WTC11 (cell line): ENCODE results near the gene ALDOA. TPM values are rescaled to one million over a fixed set of nuclear protein-coding genes. Genes with fewer than 3 reads are reported as not detected.

Source experiments
- ATAC-seq: fragments of 200-7000 bp; cut with Tn5 transposase; 2 replicates; pipeline ENCODE4 v1.10.0; 2021; ENCODE audit warnings: mild to moderate bottlenecking, moderate library complexity
- CTCF ChIA-PET: fragments of 300-600 bp; sonication (Branson Sonifier 250); formaldehyde crosslinking; loops from one replicate; lab custom pipeline; 2021; ENCODE audit warnings: antibody characterized with exemption; lab: Charles Lee
- POLR2A ChIA-PET: fragments of 350-600 bp; sonication (Branson Sonifier 250); formaldehyde crosslinking; loops from one replicate; lab custom pipeline; 2021; ENCODE audit warnings: antibody characterized with exemption; lab: Charles Lee
- DNase-seq: peaks from one replicate; pipeline ENCODE4 v3.0.0; 2021; ENCODE audit warnings: low spot score
- H3K27ac Mint-ChIP-seq: 2 replicates; pipeline ENCODE4 v1.8.0; 2021; ENCODE audit warnings: mixed read lengths
- H3K27me3 Mint-ChIP-seq: 2 replicates; pipeline ENCODE4 v1.8.0; 2021; ENCODE audit warnings: low read depth, mild to moderate bottlenecking, moderate library complexity, mixed read lengths
- H3K36me3 Mint-ChIP-seq: 2 replicates; pipeline ENCODE4 v1.8.0; 2021; ENCODE audit warnings: mixed read lengths
- H3K4me1 Mint-ChIP-seq: 2 replicates; pipeline ENCODE4 v1.8.0; 2022; ENCODE audit warnings: mixed read lengths
- H3K4me3 Mint-ChIP-seq: 2 replicates; pipeline ENCODE4 v1.8.0; 2021; ENCODE audit warnings: mild to moderate bottlenecking, moderate library complexity, mixed read lengths
- H3K9me3 Mint-ChIP-seq: 2 replicates; pipeline ENCODE4 v1.8.0; 2021; ENCODE audit warnings: mixed read lengths
- ESRRA ChIP-seq: sonication (generic); formaldehyde crosslinking; IDR thresholded peaks from 2 replicates; pipeline ENCODE4 v1.8.1; 2022; ENCODE audit warnings: mild to moderate bottlenecking, missing genetic modification reagents, borderline replicate concordance
- FOXJ3 ChIP-seq: sonication (generic); formaldehyde crosslinking; IDR thresholded peaks from 2 replicates; pipeline ENCODE4 v1.9.0; 2021; ENCODE audit warnings: missing genetic modification reagents, mild to moderate bottlenecking, borderline replicate concordance
- NFE2L1 ChIP-seq: sonication (generic); formaldehyde crosslinking; IDR thresholded peaks from 2 replicates; pipeline ENCODE4 v1.8.1; 2023; ENCODE audit warnings: missing genetic modification reagents
- RORB ChIP-seq: fragments of 250-450 bp; sonication (Bioruptor Pico); IDR thresholded peaks from 2 replicates; pipeline ENCODE4 v1.9.0; 2021; ENCODE audit warnings: mild to moderate bottlenecking
- SOX15 ChIP-seq: fragments of 250-450 bp; sonication (Bioruptor Pico); IDR thresholded peaks from 2 replicates; pipeline ENCODE4 v1.9.0; 2021; ENCODE audit warnings: mild to moderate bottlenecking
- total RNA-seq: library from RNA; stranded (reverse); gene quantifications from 3 replicates; pipeline ENCODE4 v1.2.3, GENCODE V29; 2021
- TF ChIP-seq, protein P1 (sequence below): sonication (generic); formaldehyde crosslinking; conservative IDR thresholded peaks from 2 replicates; pipeline ENCODE4 v1.8.1; 2023; ENCODE audit warnings: mild to moderate bottlenecking, low read depth, missing genetic modification reagents, moderate library complexity
- TF ChIP-seq, protein P2 (sequence below): fragments of 200-600 bp; IDR thresholded peaks from 2 replicates; pipeline ENCODE4 v1.8.0; 2022; ENCODE audit warnings: antibody characterized with exemption
- TF ChIP-seq, protein P3 (sequence below): sonication (generic); formaldehyde crosslinking; IDR thresholded peaks from 2 replicates; pipeline ENCODE4 v1.8.0; 2022; ENCODE audit warnings: mild to moderate bottlenecking, missing genetic modification reagents
- TF ChIP-seq, protein P4 (sequence below): sonication (generic); formaldehyde crosslinking; IDR thresholded peaks from 2 replicates; pipeline ENCODE4 v1.8.0; 2023; ENCODE audit warnings: missing genetic modification reagents
- TF ChIP-seq, protein P5 (sequence below): sonication (generic); formaldehyde crosslinking; IDR thresholded peaks from 2 replicates; pipeline ENCODE4 v1.8.0; 2022; ENCODE audit warnings: mild to moderate bottlenecking, missing genetic modification reagents
- TF ChIP-seq, protein P6 (sequence below): sonication (generic); formaldehyde crosslinking; IDR thresholded peaks from 2 replicates; pipeline ENCODE4 v1.8.1; 2022; ENCODE audit warnings: mild to moderate bottlenecking, moderate library complexity, missing genetic modification reagents

Gene ALDOA
- total RNA-seq, 1 experiment from 2014 or later: 1,537 TPM

DNA sequence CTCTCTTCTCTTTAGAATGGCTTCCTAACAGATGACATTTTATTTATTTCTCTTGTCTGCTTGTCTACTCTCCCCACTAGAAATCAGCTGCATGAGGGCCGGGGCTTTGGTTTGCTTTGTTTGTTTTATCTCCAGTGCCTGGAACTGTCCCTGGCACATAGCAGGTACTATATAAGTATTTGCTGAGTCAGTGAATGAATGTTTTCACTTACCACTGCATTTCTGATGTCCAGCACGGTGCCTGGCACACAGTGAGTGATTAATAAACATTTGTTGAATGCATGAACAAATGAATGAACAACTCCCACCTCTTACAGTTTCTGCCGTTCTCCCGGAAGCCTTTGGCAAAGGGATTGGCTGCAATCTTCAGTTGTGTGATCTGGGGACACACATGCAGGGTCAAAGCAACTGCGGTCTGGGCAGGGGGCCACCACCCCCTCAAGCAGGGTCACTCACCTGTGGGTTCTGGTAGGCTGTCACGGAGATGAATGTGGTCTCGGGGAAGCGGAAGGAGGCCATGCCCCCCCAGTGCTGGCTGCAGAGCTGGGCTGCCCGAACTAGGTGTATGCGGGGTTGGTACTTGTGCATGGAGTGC, 22.8 kb downstream of the ALDOA start:
- POLR2A ChIA-PET: interaction anchor here (0.6 kb wide), 1 partner anchor 273 kb away, joined by 10 read pairs; no protein-coding TSS in a partner anchor
- no peak overlapping the region for H3K4me3 Mint-ChIP-seq
- no peak for DNase-seq

DNA sequence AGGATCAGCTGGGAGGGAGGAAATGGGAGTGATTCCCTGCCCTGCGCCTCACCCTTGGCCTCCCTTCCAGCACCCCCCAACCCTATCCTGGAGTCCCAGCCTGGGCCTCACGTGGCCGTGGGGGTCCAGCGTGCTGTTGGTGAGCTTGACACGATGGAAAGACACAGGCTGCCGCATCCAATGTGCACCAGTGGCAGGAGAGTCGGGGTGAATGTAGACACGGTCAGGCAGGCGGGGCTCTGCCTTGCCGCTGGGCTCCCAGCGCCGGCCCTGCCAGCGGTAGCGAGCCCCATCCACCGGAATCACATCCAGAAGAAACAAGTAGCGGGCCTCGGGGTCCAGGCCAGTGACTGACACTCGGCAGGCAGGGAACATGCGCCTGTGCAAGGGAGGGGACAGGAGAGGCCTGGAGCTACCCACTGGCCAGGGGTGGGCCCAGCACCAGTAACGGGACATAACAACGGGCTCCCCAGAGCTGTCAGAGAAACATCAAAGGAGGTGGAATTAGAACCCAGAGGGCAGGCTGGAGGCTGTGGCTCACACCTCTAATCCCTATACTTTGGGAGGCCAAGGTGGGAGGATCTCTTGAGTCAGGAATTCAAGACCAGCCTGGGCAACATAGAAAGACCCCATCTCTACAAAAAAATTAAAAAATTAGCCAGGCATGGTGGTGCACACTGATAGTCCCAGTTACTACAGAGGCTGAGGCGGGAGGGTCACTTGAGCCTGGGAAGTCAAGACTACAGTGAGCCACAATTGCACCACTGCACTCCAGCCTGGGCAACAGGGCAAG, 23.5 kb downstream of the ALDOA start:
- ChIA-PET CTCF (interaction anchor here (1.1 to 3.8 kb wide), 2 partner anchors 23 kb away, joined by 6 to 129 read pairs; partner anchors contain the start of gene GDPD3), POLR2A (no interaction called here)
- DNase-seq (no peak), ATAC-seq (no peak)
- Mint-ChIP-seq H3K27ac (no peak overlapping the region; the same call in 1 of the 2 replicates), H3K4me1 (peaks cover 13% of the 10 kb centered on the region), H3K4me3 (no peak overlapping the region), H3K9me3 (peaks cover 4% of the 10 kb centered on the region; the same call in 1 of the 2 replicates), H3K36me3 (peaks cover 12% of the 10 kb centered on the region), H3K27me3 (no peaks in the 10 kb centered on the region)
- no peak for TF ChIP-seq SOX15 (CRISPR knock-in tag)
- no peak for TF ChIP-seq ESRRA
- TF ChIP-seq, protein P1, sequence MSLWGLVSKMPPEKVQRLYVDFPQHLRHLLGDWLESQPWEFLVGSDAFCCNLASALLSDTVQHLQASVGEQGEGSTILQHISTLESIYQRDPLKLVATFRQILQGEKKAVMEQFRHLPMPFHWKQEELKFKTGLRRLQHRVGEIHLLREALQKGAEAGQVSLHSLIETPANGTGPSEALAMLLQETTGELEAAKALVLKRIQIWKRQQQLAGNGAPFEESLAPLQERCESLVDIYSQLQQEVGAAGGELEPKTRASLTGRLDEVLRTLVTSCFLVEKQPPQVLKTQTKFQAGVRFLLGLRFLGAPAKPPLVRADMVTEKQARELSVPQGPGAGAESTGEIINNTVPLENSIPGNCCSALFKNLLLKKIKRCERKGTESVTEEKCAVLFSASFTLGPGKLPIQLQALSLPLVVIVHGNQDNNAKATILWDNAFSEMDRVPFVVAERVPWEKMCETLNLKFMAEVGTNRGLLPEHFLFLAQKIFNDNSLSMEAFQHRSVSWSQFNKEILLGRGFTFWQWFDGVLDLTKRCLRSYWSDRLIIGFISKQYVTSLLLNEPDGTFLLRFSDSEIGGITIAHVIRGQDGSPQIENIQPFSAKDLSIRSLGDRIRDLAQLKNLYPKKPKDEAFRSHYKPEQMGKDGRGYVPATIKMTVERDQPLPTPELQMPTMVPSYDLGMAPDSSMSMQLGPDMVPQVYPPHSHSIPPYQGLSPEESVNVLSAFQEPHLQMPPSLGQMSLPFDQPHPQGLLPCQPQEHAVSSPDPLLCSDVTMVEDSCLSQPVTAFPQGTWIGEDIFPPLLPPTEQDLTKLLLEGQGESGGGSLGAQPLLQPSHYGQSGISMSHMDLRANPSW: no peak
- TF ChIP-seq, protein P2, sequence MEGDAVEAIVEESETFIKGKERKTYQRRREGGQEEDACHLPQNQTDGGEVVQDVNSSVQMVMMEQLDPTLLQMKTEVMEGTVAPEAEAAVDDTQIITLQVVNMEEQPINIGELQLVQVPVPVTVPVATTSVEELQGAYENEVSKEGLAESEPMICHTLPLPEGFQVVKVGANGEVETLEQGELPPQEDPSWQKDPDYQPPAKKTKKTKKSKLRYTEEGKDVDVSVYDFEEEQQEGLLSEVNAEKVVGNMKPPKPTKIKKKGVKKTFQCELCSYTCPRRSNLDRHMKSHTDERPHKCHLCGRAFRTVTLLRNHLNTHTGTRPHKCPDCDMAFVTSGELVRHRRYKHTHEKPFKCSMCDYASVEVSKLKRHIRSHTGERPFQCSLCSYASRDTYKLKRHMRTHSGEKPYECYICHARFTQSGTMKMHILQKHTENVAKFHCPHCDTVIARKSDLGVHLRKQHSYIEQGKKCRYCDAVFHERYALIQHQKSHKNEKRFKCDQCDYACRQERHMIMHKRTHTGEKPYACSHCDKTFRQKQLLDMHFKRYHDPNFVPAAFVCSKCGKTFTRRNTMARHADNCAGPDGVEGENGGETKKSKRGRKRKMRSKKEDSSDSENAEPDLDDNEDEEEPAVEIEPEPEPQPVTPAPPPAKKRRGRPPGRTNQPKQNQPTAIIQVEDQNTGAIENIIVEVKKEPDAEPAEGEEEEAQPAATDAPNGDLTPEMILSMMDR: no peak
- TF ChIP-seq, protein P3, sequence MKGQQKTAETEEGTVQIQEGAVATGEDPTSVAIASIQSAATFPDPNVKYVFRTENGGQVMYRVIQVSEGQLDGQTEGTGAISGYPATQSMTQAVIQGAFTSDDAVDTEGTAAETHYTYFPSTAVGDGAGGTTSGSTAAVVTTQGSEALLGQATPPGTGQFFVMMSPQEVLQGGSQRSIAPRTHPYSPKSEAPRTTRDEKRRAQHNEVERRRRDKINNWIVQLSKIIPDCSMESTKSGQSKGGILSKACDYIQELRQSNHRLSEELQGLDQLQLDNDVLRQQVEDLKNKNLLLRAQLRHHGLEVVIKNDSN: no peak
- TF ChIP-seq, protein P4, sequence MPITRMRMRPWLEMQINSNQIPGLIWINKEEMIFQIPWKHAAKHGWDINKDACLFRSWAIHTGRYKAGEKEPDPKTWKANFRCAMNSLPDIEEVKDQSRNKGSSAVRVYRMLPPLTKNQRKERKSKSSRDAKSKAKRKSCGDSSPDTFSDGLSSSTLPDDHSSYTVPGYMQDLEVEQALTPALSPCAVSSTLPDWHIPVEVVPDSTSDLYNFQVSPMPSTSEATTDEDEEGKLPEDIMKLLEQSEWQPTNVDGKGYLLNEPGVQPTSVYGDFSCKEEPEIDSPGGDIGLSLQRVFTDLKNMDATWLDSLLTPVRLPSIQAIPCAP (CRISPR knock-in tag): no peak
- TF ChIP-seq FOXJ3 (CRISPR knock-in tag): no peak

More for the DNA sequence above, 22.8 kb downstream of the ALDOA start:
- TF ChIP-seq NFE2L1 (CRISPR knock-in tag) (no peak), RORB (CRISPR knock-in tag) (no peak)
- TF ChIP-seq, protein P5, sequence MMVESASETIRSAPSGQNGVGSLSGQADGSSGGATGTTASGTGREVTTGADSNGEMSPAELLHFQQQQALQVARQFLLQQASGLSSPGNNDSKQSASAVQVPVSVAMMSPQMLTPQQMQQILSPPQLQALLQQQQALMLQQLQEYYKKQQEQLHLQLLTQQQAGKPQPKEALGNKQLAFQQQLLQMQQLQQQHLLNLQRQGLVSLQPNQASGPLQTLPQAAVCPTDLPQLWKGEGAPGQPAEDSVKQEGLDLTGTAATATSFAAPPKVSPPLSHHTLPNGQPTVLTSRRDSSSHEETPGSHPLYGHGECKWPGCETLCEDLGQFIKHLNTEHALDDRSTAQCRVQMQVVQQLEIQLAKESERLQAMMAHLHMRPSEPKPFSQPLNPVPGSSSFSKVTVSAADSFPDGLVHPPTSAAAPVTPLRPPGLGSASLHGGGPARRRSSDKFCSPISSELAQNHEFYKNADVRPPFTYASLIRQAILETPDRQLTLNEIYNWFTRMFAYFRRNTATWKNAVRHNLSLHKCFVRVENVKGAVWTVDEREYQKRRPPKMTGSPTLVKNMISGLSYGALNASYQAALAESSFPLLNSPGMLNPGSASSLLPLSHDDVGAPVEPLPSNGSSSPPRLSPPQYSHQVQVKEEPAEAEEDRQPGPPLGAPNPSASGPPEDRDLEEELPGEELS (CRISPR knock-in tag): no peak
- TF ChIP-seq, protein P6, sequence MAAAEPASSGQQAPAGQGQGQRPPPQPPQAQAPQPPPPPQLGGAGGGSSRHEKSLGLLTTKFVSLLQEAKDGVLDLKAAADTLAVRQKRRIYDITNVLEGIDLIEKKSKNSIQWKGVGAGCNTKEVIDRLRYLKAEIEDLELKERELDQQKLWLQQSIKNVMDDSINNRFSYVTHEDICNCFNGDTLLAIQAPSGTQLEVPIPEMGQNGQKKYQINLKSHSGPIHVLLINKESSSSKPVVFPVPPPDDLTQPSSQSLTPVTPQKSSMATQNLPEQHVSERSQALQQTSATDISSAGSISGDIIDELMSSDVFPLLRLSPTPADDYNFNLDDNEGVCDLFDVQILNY: no peak
- Mint-ChIP-seq H3K27me3 (no peaks in the 10 kb centered on the region), H3K9me3 (peaks cover 4% of the 10 kb centered on the region; the same call in 1 of the 2 replicates), H3K36me3 (peaks cover 19% of the 10 kb centered on the region), H3K27ac (no peak overlapping the region; the same call in 1 of the 2 replicates), H3K4me1 (peaks cover 12% of the 10 kb centered on the region)
- CTCF ChIA-PET: interaction anchor here (0.6 to 1.1 kb wide), 2 partner anchors 24 to 130 kb away, joined by 3 to 6 read pairs; no protein-coding TSS in a partner anchor
- ATAC-seq: no peak
